HS-27A (cell line): Measurements from ENCODE around the gene THOC2.
"Not testable (repeated sequence)": the region's sequence is repeated elsewhere in the genome, so short reads cannot be mapped to it uniquely, and the experiment has no call there.

ENCODE experiments used
- DNase-seq: peaks from one replicate; pipeline ENCODE4 v3.0.0-alpha.2; 2012; ENCODE audit warnings: low read depth, missing footprints

THOC2 gene

GRCh38 chrX:123675154-123675553, 57.7 kb downstream of the THOC2 start:
- no peak for DNase-seq

GRCh38 chrX:123673813-123674212, 59.0 kb downstream of the THOC2 start:
- DNase-seq, result no peak

GRCh38 chrX:123665197-123665596, 67.7 kb downstream of the THOC2 start:
- DNase-seq, result no peak

GRCh38 chrX:123664467-123665167, 68.2 kb downstream of the THOC2 start:
- not testable (repeated sequence) for DNase-seq

DNA sequence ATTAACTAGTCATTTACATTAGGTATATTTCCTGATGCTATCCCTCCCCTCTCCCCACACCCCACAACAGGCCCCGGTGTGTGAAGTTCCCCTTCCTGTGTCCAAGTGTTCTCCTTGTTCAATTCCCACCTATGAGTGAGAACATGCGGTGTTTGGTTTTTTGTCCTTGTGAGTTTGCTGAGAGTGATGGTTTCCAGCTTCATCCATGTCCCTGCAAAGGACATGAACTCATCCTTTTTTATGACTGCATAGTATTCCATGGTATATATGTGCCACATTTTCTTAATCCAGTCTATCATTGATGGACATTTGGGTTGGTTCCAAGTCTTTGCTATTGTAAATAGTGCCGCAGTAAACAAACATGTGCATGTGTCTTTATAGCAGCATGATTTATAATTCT, 69.1 kb downstream of the THOC2 start:
- DNase-seq, result not testable (repeated sequence)

DNA sequence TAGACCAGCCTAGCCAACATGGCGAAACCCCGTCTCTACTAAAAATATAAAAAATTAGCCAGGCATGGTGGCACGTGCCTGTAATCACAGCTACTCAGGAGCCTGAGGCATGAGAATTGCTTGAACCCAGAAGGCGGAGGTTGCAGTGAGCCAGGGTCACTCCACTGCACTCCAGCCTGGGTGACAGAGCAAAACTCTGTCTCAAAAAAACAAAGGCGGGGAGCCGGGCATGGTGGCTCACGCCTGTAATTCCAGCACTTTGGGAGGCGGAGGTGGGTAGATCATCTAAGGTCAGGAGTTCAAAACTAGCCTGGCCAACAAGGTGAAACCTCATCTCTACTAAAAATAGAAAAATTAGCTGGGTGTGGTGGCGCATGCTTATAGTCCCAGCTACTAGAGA, 76.3 kb downstream of the THOC2 start:
- DNase-seq, result not testable (repeated sequence)

DNA sequence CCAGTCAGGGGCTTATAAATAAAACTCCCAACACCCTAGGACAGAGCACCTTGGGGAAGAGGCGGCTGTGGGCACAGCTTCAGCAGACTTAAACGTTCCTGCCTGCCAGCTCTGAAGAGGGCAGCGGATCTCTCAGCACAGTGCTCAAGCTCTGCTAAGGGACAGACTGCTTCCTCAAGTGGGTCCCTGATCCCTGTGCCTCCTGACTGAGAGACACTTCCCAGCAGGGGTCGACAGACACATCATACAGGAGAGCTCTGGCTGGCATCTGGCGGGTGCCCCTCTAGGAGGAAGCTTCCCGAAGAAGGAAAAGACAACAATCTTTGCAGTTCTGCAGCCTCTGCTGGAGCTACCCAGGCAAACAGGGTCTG, 84.1 kb downstream of the THOC2 start:
- DNase-seq, result not testable (repeated sequence)

GRCh38 chrX:123648028-123648810, 84.6 kb downstream of the THOC2 start:
- no peak for DNase-seq

GRCh38 chrX:123647244-123647643, 85.6 kb downstream of the THOC2 start:
- no peak for DNase-seq

DNA sequence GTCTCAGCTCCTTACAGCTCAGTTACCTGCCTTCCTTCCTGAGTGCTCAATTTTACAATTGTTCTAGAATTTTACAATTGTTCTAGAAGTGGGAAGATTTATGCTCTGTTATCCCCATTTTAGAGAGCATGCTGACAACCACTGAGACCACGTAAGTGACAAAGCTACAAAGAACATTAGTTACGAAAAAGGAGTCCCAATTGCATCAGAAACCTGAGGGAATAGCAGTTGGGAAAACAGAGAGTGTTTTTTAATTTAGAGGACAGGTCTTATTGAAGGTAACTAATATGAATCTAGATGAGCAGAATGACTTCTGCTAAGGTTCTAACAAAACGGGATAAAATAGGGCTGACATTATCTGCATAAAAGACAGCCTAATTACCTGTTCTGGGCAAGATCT, 103.3 kb downstream of the THOC2 start:
- DNase-seq, result no peak

- DNase-seq, result peak; percentile 39
Observed at GRCh38 chrX:123626962-123627361, 105.9 kb downstream of the THOC2 start.

GRCh38 chrX:123625952-123626351, 106.9 kb downstream of the THOC2 start:
- no peak for DNase-seq

- DNase-seq, result no peak
Observed at GRCh38 chrX:123625477-123625876, 107.4 kb downstream of the THOC2 start.

GRCh38 chrX:123617007-123617406, 115.8 kb downstream of the THOC2 start:
- no peak for DNase-seq

GRCh38 chrX:123610915-123611314, 121.9 kb downstream of the THOC2 start:
- no peak for DNase-seq

- DNase-seq, result no peak
Observed at GRCh38 chrX:123607806-123608205, 125.0 kb downstream of the THOC2 start.

GRCh38 chrX:123607270-123607669, 125.6 kb downstream of the THOC2 start:
- no peak for DNase-seq

DNA sequence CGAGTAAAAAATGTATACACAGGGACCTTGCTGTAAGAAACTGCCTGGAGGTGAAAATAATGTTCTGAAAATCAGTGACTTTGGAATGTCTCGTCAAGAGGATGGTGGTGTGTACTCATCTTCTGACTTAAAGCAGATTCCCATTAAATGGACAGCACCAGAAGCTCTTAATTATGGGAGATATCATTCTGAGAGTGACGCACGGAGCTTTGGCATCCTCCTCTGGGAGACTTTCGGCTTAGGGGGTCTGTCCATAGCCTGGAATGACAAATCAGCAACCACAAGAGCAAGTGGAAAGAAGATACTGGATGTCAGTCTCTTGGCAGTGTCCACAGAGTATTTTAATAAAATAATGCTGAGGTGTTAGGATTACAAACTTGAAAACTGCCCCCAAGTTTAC, 129.4 kb downstream of the THOC2 start:
- DNase-seq, result no peak

GRCh38 chrX:123601437-123601836, 131.4 kb downstream of the THOC2 start:
- DNase-seq, result no peak

- DNase-seq, result no peak
Observed at GRCh38 chrX:123600181-123600580, 132.7 kb downstream of the THOC2 start.

GRCh38 chrX:123590842-123591486, 141.9 kb downstream of the THOC2 start:
- DNase-seq, result no peak

- DNase-seq, result no peak
Observed at GRCh38 chrX:123588723-123589122, 144.1 kb downstream of the THOC2 start.

- no peak for DNase-seq
Observed at GRCh38 chrX:123581586-123581985, 151.3 kb downstream of the THOC2 start.
